Ramos (cell line): ENCODE data around the gene AWAT2.

Source experiments
- in situ Hi-C: fragments of 300-500 bp; cut with MboI; formaldehyde crosslinking; loops from one replicate; pipeline ENCODE4 v1.14.3; 2022; ENCODE audit warnings: low sequenced_read_pairs; ENCODE audit not compliant: unreplicated experiment

Gene AWAT2, protein sequence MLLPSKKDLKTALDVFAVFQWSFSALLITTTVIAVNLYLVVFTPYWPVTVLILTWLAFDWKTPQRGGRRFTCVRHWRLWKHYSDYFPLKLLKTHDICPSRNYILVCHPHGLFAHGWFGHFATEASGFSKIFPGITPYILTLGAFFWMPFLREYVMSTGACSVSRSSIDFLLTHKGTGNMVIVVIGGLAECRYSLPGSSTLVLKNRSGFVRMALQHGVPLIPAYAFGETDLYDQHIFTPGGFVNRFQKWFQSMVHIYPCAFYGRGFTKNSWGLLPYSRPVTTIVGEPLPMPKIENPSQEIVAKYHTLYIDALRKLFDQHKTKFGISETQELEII

GRCh38 chrX:70049925-70050324 is at the start of gene AWAT2:
TSS of gene AWAT2 (minus strand) at chrX:70049938. CDS start at chrX:70049932, 6 bp downstream.
- in situ Hi-C loops: loop anchor here (25.0 kb wide), 1 partner anchor 513 kb away; no protein-coding TSS in a partner anchor

GRCh38 chrX:70096052-70096451 is 46.3 kb upstream of the AWAT2 start:
- in situ Hi-C loops: loop anchor here (10.0 kb wide), 1 partner anchor 61 kb away; no protein-coding TSS in a partner anchor

DNA sequence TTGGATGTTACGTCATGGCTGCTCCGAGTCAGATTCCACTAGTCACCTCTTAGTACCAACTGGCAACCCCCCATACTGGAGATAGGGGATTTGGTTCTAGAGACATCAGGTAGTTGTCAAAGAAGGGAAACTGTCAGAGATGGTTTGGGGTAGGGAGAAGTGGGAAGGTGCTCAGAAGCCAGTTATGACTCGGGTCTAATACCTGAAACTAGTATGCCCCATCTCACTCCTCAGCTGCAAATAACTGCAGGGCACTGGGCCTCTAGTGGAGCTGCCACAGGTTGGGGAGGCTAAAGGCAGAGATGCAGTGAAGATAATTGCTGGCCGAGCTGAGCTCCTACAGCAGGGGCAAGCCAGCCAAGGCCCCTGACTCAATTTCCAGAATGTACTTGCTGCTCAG is 42.5 kb upstream of the AWAT2 start:
- in situ Hi-C loops: loop anchor here (10.0 kb wide), 1 partner anchor 57 kb away; no protein-coding TSS in a partner anchor

- in situ Hi-C loops: loop anchor here (10.0 kb wide), 1 partner anchor 55 kb away; no protein-coding TSS in a partner anchor
Observed at GRCh38 chrX:70089604-70090297, 40.0 kb upstream of the AWAT2 start.

DNA sequence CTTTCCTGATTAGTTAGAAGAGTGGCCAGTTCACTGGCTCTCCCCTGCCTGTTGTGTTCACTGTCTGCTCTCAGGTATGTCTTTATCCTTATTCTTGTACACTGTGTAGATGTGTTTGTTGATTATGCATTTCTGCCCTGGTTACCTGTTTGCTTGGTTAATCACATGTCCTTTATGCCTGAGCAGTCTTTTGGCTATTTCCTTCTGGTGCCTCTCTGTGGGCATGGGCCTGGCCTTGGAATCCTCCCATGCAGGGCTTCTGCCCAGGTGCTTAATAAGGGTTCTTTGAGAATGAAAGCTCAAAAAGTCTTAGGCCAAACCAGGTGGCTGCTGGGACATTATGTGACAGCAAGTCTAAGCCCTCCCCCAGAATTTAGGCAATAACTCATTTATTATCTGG is 39.0 kb upstream of the AWAT2 start:
- in situ Hi-C loops: no loop called here

DNA sequence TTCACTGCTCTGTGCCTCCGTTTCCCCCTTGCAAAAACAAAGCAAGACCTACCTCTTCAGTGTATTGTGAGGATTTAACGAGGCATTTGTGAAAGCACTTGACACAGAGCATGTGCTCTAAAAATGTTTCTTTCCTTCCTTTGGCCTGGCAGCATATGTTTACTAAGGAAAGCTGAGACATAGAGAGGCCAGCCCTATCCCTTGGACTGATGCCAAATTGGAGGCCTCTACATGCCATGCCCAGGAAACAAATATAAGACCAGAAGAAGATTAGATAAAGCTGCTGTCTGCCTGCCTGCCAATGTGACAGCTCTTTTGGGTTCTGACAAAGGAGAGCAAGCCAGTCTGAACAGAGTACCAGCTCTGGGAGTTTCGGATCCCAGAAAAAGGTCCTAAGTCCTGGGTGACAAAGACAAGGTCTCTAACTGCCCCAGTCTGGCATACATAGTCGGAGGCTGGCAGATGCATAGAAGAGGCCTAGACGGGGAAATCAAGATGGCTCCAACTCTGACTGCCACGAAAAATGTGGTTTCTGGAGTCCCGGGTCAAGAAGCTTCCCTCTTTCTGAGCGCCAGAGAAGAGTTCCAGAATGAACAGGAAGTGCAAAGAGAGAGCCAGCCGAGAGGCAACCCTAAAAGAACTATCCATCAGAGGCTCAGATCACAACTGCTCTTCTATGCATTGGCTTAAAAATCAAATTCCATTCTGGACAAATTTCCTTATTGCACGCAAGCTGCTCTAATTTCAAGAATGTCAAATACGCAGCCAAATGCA is 38.3 kb upstream of the AWAT2 start:
- in situ Hi-C loops: no loop called here

- in situ Hi-C loops: no loop called here
Observed at GRCh38 chrX:70084592-70085240, 35.0 kb upstream of the AWAT2 start.

DNA sequence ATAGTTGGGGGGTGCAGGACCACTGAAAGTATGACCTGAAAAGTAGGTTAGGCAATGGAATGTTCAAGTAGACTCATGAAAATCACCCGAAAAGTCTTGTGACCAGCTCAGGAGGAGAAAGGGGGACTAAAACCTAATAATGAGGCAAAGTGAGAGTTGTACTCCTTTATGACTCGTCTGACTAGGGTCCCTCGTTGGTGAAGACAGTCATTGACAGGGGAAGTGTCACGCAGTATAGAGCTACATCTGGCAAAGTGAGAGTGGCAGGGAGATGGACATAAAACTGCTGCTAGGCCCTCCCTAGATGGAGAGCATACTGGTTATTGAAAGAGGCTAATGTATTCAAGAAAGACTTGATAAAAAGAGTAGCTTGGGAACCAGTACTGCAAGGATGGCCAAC is 33.0 kb upstream of the AWAT2 start:
- in situ Hi-C loops: no loop called here

DNA sequence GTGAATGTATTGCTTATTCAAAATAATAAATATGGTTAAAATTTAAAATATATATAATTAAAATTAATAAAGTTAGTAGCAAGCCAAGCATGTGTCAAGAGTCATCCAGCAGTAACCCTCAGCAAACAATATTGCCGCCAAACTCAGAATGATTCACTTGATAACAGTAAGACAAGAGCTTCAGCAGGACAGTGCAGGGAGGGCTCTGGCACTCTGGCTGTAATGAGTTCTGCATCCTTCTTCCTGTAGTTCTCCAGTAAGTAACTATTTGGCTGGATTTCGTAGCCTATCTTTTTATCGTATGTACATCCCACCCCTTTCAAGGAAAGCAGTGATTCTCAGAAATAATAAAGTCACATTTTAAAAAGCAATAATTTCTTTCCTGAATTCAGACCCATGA is 30.1 kb upstream of the AWAT2 start:
- in situ Hi-C loops: no loop called here

GRCh38 chrX:70079297-70079696 is 29.6 kb upstream of the AWAT2 start:
- in situ Hi-C loops: no loop called here

GRCh38 chrX:70066646-70067045 is 16.9 kb upstream of the AWAT2 start:
- in situ Hi-C loops: no loop called here

GRCh38 chrX:70062961-70063550 is 13.3 kb upstream of the AWAT2 start:
- in situ Hi-C loops: no loop called here

DNA sequence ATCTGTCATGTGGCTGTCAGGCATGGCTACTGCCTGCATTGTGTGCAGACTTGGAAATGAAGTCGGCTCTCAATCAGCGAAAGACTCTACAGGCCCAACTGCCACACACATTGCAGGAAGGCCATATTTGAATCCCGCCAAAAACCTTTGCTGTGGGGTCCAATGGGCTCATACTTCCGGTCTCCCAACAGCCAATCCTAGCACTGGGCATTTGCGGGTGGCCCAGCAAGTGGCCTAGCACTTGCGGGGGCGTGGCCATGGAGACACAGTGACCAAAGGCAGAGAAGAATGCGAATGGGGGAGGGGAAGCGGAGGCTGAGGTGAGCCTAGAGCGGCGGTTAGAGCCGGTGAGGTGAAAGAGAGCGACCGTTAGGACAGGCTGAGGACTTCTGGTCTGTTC is 12.3 kb upstream of the AWAT2 start, which contains the start of gene OTUD6A:
TSS of gene OTUD6A (plus strand) at position 382 of the 400 bp plus-strand sequence. CDS start 68 bp downstream, outside the sequence.
- in situ Hi-C loops: no loop called here

DNA sequence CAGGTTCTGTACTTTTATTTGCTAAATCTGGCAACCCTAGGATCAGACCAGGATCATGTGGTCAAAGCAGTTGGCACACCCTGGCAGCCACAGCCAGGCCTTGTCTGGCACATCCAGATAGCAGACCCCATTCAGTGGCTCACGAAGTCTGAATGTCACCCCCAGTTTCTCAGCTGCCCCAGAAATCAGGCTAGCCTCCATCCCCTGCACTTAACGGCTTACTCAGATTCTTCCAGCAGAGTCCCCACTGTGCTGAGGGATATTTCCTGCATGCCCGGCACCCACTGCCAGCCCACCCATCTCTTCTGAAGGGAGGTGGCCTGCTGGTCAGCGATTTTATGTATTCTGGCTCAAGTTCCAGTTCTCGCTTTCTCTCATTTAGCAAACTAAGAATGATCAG is 4.7 kb upstream of the AWAT2 start:
- in situ Hi-C loops: no loop called here

DNA sequence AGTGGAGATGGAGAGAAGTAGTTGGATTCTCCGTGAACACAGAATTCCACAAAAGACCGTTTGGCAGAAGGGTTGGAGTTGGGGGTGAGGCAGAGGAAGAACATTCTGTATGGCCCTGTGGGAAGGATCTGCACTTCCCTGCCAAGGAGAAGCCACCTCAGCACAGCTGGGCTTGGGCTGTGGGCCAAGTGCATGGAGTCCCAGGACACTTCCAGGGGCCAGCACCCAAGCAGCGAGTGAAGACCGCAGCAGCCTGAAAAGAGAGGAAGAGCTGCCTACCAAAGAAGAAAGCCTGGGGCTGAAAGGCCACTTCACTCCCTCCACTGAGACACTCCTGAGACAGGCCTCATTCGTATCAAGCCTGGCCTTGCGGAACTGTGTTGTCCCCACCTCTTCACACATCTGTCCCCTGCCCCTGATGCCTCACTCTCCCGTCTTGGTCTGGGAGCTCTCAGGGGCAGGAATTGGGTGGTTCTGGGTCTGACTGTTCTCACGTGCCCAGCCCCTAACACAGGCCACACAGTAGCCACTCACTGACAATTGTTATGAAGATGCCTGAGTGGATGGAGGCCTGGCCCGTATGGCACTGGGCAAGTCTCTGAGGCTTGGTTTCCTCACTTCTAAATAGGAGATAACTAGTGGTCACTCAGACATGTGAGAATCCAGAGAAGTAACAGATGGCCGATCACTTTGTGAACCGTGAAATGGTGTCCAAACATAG is 3.3 kb upstream of the AWAT2 start:
- in situ Hi-C loops: no loop called here

DNA sequence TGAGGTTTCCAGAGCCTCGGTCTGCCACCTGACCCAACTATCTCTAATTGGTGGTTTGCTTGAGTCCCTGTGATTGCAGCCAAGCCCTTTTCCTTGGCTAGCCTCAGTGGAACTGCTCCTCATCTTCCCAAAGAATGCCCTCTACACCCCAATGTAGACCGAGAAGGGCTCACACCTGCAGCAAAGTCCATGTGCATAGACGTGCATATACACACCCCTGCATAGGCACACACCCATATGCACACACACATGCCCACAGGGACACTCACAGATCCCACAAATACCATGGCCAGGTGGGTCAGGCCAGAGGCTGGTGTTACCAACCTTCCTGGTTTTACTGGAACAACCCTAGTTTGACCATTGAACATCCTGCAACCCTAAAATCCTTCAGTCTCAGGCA is 332 bp downstream of the AWAT2 start:
- in situ Hi-C loops: loop anchor here (25.0 kb wide), 1 partner anchor 512 kb away; no protein-coding TSS in a partner anchor

- in situ Hi-C loops: loop anchor here (25.0 kb wide), 1 partner anchor 510 kb away; no protein-coding TSS in a partner anchor
Observed at GRCh38 chrX:70046978-70047377, 2.8 kb downstream of the AWAT2 start.

GRCh38 chrX:70044541-70045245 is 5.0 kb downstream of the AWAT2 start:
- in situ Hi-C loops: loop anchor here (25.0 kb wide), 1 partner anchor 507 kb away; no protein-coding TSS in a partner anchor
